Stimulated activated CD4-positive, alpha-beta T cell treated with anti-CD3 and anti-CD28 coated beads, Interleukin-4, amount 100 ng/mL, for 4 hours (primary cell): ENCODE results near the gene LYRM4.

Source experiments
- DNase-seq, 2 experiments: peaks; one replicate each; pipeline ENCODE4 v3.0.0-alpha.2; 2020

Gene LYRM4

GRCh38 chr6:5279891-5280338 is 19.2 kb upstream of the LYRM4 start:
- no peak for DNase-seq

DNA sequence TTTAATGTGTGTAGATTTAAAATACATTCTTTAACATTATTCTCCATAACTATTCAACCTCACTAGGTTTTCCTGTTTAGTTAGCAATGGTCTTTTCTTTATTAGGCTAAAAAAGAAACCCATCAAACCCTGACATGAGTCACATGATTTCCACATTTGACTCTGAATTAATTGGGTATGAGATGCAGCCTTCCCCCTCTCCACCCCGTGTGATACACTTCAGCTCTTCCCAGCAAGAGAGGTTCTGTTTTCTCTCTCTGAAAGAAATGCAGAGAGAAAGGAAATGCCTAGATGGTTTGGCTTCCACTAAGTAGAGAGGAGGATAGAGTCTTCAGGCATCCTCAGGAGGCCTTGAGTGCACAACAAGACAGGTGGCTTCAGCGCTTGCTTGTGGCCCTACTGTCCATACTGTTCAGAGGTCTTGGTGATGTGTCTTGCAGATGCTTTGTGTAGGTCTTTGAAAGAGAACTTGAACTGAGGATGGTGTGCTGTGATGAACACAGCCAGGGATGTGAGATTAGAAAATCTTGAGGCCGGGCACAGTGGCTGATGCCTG is 17.9 kb upstream of the LYRM4 start:
- no peak for DNase-seq

DNA sequence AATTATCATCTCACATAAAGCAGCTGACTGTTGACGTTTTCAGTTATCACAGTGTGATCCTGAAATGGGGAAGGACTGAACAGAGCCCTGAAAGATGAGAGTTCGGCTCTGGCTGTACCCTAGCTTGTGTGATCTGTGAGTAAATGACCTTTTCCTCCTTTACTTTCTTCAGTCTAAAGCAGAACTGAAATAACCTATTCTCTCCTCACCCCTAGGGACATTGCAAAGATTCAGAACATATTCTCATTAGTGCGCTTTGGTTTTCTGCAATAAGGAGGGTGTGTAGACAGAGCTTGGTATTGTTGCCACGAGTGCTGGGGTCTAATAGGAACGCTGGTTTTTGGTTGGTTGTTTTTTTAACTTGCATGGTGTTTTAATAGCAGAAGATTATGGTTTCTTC is 17.3 kb upstream of the LYRM4 start:
- DNase-seq = no peak

GRCh38 chr6:5277589-5277988 is 16.8 kb upstream of the LYRM4 start:
- DNase-seq = no peak

GRCh38 chr6:5276581-5276980 is 15.8 kb upstream of the LYRM4 start:
- DNase-seq = no peak

GRCh38 chr6:5275497-5275896 is 14.7 kb upstream of the LYRM4 start:
- no peak for DNase-seq

DNA sequence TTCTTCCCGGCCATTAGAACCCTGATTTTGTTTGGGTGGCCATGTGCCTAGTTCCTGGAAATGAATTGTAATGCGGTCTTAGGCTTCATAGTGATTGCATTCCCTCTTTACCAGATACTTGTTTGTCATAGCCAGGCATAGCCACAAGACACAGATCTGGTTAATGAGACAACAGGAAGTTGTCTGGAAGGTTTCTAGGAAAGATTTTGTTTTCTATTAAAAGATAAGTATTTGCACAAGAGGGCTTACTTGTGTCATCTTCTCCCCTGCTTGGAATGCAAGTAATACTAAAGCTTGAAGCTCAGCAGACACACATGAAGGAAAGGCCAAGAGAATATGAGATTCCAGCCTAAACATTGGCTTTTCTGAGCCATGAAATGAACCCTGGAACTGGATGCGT is 13.5 kb upstream of the LYRM4 start:
- no peak for DNase-seq

GRCh38 chr6:5271926-5272325 is 11.2 kb upstream of the LYRM4 start:
- no peak for DNase-seq

DNA sequence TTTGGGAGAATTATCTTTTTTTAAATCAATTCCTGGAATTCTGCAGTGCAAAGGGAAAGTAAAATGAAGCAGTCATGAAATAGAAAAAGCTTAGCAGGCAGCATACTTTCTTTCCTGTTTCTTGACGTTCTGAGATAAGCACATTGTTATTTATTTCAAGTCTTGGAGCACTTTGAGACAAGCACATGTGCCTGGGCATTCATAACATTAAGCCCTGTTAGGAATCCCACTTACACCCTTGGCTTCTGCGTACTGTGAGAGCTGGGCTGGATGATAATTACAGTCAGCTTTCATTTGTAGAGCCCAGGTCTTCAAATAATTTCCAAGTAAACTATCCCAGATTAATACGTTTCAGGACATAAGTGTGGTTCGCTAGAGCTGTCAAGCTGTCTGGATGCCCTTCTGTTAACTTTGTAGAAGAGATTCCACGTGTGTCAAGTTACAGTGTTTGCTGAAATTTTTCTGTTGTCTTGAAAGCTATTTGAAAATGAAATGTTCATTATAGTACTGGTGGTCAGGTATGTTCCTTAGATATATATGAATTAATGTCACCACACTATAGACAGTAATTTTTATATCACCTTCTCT is 9.4 kb upstream of the LYRM4 start:
- DNase-seq = no peak

DNA sequence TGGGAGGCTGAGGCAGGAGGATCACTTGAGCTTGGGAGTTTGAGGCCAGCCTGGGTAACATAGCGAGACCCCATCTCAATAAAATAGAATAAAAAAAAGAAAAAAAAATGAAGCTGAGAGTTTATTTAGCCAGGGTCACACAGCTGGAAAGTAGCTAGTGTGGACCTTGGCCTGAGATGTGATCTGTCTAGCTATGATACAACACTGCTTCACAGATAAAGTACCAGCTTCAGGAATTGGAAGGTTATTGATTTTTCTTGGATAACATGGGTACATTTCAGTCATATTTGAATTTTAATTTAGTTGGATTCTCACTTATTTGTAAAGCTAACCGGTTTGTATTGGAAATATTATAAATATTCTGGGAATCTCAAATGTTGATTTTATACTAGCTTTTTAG is 5.7 kb upstream of the LYRM4 start:
- DNase-seq = no peak

- DNase-seq = no peak
Measured at GRCh38 chr6:5261545-5262109, 877 bp upstream of the LYRM4 start.

GRCh38 chr6:5260111-5260620 is 584 bp downstream of the LYRM4 start:
- peak; percentile 60 to 80 for DNase-seq

DNA sequence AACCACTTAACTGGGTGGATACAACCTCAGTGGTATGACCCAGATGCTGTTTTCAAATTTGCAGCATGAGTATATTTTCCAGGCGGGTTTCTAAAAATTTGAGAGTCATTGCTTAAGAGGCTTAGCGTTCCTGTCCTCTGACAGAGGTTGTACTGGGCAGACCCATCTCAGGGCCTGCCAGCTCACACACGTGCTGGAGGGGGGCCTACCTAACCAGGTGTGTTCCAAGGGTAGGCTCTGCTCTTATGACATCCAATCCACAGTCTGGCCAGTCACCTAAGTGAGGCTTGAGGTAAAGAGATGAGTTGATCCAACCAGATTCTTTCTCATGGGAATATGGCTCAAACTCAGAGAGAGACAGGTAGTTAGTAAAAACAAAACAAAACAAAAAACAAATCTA is 1.3 kb downstream of the LYRM4 start:
- no peak for DNase-seq

DNA sequence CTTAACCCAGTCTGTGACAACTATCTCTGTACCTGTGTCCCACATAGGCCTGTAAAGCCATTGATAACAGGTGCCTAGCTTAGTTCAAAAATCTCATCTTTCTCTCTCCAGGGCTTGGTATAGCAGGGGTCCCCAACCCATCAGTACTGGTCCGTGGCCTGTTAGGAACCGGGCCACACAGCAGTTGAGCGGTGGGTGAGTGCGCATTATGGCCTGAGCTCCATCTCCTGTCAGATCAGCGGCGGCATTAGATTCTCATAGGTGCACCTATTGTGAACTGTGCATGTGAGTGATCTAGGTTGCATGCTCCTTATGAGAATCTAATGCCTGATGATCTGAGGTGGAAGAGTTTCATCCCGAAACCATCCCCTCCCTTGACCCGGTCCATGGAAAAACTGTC is 3.4 kb downstream of the LYRM4 start:
- no peak for DNase-seq

GRCh38 chr6:5256952-5257351 is 3.8 kb downstream of the LYRM4 start:
- DNase-seq = no peak

- no peak for DNase-seq
Measured at GRCh38 chr6:5250911-5251310, 9.8 kb downstream of the LYRM4 start.

DNA sequence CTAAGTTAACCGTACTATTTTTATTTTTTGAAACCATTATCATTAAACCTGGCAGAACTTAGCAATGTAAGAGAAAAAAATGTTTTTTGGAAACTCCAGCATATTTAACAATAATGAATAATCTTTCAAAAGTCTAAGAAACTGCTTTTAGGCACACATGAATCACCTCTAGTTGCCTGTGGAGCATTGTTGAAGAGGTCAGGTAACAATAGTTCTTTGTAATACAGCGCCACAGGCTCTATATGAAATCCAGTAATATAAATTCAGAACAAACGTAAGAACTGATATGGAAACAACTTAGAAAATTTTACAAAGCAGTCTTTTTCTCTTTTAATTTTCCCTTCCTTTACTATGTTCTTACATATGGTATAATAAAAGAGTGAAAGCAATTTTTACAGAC is 10.3 kb downstream of the LYRM4 start:
- DNase-seq = no peak

GRCh38 chr6:5249451-5250122 is 11.2 kb downstream of the LYRM4 start:
- DNase-seq = no peak

GRCh38 chr6:5248302-5249098 is 12.2 kb downstream of the LYRM4 start:
- no peak for DNase-seq

DNA sequence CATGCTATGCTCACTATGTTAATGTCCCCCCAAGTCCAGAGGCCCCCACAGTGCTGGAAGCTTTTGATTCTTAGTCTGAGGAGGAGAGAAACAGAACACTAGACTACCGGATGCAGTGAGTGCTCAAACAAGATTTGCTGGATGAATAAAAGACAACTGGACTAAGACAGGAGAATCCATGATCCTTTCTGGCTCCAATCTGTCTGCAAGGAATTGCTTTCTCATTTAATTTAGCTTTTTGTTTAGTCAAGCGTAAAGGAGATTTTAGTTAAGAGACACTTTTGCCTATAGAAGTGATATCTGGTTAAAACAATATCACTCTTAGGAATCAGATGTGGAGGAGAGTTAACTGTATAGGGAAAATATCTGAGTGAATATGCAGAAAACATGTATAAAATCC is 13.5 kb downstream of the LYRM4 start:
- DNase-seq = no peak

DNA sequence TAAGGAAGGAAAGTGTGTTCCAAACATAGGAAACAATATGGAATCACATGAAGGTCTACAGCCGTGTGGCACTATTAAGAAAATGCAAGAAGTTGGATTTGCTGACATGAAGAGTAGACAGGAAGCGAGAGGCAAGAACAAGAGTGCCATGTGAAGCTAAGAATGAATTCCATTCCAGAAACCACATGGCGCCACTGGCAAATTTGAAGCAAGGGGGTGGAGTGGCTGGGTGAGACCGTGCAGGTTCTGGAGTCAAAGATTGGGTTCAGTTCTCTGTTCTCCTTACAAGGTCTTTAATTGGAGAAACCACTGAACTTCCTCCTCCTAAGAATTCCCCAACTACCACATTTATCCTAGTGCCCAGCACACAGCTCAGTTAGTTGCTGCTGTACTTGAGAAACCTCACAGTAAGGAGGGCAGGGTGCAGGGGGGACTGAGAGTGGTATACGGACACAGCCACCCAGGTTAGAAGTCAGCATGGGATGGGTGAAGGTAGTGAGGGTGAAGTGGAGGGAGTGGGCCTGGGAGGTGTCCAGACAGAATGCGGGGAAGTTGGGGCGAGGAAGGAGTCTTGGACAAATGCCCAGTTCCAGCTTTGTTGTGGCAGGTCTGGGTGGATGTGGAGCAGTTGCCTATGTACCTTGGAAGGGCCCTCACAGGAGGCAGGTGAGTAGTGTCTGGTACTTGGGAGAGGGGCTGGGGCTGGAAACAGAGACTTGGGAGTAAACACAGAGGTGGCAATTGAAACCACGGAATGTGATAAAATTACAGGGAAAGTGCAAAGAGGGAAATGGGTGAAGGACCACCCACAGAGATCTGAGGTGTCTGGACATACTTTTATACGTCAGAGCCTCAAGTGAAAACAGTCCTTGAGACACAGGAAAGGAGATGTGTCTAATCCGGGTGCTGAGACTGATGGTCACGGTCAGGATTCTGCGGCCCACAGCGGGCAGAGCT is 14.3 kb downstream of the LYRM4 start:
- DNase-seq = no peak

DNA sequence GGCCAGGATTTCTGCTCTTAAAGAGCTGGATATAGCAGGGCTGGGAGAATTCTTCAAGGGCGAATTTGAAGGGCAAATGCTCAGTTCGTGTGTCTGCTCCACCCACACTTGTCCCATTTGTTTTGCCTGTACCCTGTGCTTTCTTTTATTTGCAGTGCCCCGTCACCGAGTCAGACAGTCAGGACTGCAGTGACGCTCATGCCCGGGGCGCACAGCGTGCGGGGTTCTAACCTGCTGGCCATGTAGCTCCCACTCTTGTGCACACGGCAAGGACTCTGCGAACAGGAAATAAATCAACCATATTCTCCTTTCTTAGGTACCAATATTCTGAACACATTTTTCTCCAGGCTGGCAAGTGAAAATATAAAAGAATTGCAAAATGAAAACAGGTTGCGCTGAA is 17.7 kb downstream of the LYRM4 start:
- DNase-seq = no peak
